Neuronal stem cell (in vitro differentiated cells): ENCODE data around the gene ABO.
"Not testable (repeated sequence)": the region's sequence is repeated elsewhere in the genome, so short reads cannot be mapped to it uniquely, and the experiment has no call there.

ENCODE experiments used
- DNase-seq: peaks from one replicate; pipeline ENCODE4 v3.0.0-alpha.2; 2013; ENCODE audit warnings: low spot score
- H2AFZ ChIP-seq: one replicate; pipeline ENCODE4 v1.6.1; 2013; ENCODE audit warnings: mild to moderate bottlenecking, low read length, inconsistent platforms
- H2AK5ac ChIP-seq: 2 replicates; pipeline ENCODE4 v1.6.1; 2013; ENCODE audit warnings: low read depth, mild to moderate bottlenecking, inconsistent platforms, low read length, moderate library complexity, mixed read lengths
- H2BK120ac ChIP-seq: 2 replicates; pipeline ENCODE4 v1.6.1; 2013; ENCODE audit warnings: low read depth, mild to moderate bottlenecking, inconsistent platforms, low read length, moderate library complexity, mixed read lengths
- H2BK12ac ChIP-seq: one replicate; pipeline ENCODE4 v1.6.1; 2013; ENCODE audit warnings: low read length, inconsistent platforms
- H2BK15ac ChIP-seq: 2 replicates; pipeline ENCODE4 v1.6.1; 2013; ENCODE audit warnings: mild to moderate bottlenecking, low read length, inconsistent platforms, mixed read lengths
- H2BK5ac ChIP-seq: one replicate; pipeline ENCODE4 v1.6.1; 2013; ENCODE audit warnings: inconsistent platforms, mild to moderate bottlenecking, low read length, moderate library complexity
- H3K14ac ChIP-seq: one replicate; pipeline ENCODE4 v1.6.1; 2013; ENCODE audit warnings: low read length, inconsistent platforms
- H3K18ac ChIP-seq: 2 replicates; pipeline ENCODE4 v1.6.1; 2013; ENCODE audit warnings: low read length, inconsistent platforms
- H3K23ac ChIP-seq: 2 replicates; pipeline ENCODE4 v1.6.1; 2013; ENCODE audit warnings: low read depth, mild to moderate bottlenecking, mixed read lengths, low read length, inconsistent platforms; ENCODE audit not compliant: poor library complexity
- H3K27ac ChIP-seq: replicated peaks from 3 replicates; pipeline ENCODE4 v1.5.1; 2013; ENCODE audit warnings: low read length, inconsistent platforms
- H3K27me3 ChIP-seq, 3 experiments: 2 replicates each; pipeline ENCODE4 v1.6.1; 2013; ENCODE audit warnings: low read length in 3 of 3, mild to moderate bottlenecking in 2 of 3, inconsistent platforms in 1 of 3, low read depth in 1 of 3, mixed read lengths in 1 of 3, moderate library complexity in 1 of 3; ENCODE audit not compliant: control insufficient read depth in 3 of 3, insufficient read depth in 3 of 3
- H3K36me3 ChIP-seq, 2 donors: replicated peaks in 1 of 2; 2 replicates each; pipeline ENCODE4 v1.6.1; 2013; ENCODE audit warnings: low read length in 2 of 2; ENCODE audit not compliant: control insufficient read depth in 2 of 2, insufficient read depth in 2 of 2
- H3K4ac ChIP-seq: 2 replicates; pipeline ENCODE4 v1.6.1; 2013; ENCODE audit warnings: inconsistent platforms, mild to moderate bottlenecking, low read length, moderate library complexity
- H3K4me1 ChIP-seq, 2 donors: 1 replicate in 1 of 2; 2 replicates in 1 of 2; pipeline ENCODE4 v1.6.1; 2013; ENCODE audit warnings: low read length in 2 of 2, low read depth in 1 of 2; ENCODE audit not compliant: control insufficient read depth in 2 of 2, insufficient read depth in 1 of 2
- H3K4me2 ChIP-seq: one replicate; pipeline ENCODE4 v1.6.1; 2013; ENCODE audit warnings: mild to moderate bottlenecking, low read length, inconsistent platforms; ENCODE audit not compliant: insufficient read depth, poor library complexity, severe bottlenecking
- H3K4me3 ChIP-seq, 2 donors: 2 replicates each; pipeline ENCODE4 v1.5.1; 2013; ENCODE audit warnings: low read length in 2 of 2, mild to moderate bottlenecking in 2 of 2, inconsistent platforms in 1 of 2, moderate library complexity in 1 of 2
- H3K79me1 ChIP-seq: one replicate; pipeline ENCODE4 v1.6.1; 2013; ENCODE audit warnings: low read depth, mild to moderate bottlenecking, inconsistent platforms, low read length, moderate library complexity
- H3K9ac ChIP-seq: one replicate; pipeline ENCODE4 v1.6.1; 2013; ENCODE audit warnings: mild to moderate bottlenecking, low read depth, low read length, inconsistent platforms; ENCODE audit not compliant: poor library complexity
- H3K9me3 ChIP-seq, 2 donors: replicated peaks in 1 of 2; 2 replicates each; pipeline versions ENCODE3 to v1.6.1; 2013; ENCODE audit warnings: low read length in 2 of 2, mild to moderate bottlenecking in 2 of 2, inconsistent platforms in 1 of 2, low read depth in 1 of 2, mixed read lengths in 1 of 2, moderate library complexity in 1 of 2; ENCODE audit not compliant: control insufficient read depth in 2 of 2, insufficient read depth in 1 of 2
- H4K8ac ChIP-seq: one replicate; pipeline ENCODE4 v1.6.1; 2013; ENCODE audit warnings: low read depth, mild to moderate bottlenecking, inconsistent platforms, low read length, moderate library complexity
- H4K91ac ChIP-seq: one replicate; pipeline ENCODE4 v1.6.1; 2013; ENCODE audit warnings: low read length, low read depth, mild to moderate bottlenecking, inconsistent platforms; ENCODE audit not compliant: poor library complexity
- WGBS, 2 donors: extraction: QIAGEN DNeasy Blood & Tissue Kit; methylation state at CpG; one replicate each; pipeline ENCODE4 v1.1.7; 2013; ENCODE audit warnings: missing lambda C conversion rate in 2 of 2, mixed read lengths in 1 of 2; ENCODE audit not compliant: insufficient read length in 2 of 2, insufficient replicate concordance in 1 of 2; ENCODE audit errors: extremely low coverage in 2 of 2; 5-methylcytosine and 5-hydroxymethylcytosine counted together

The ABO gene

GRCh38 chr9:133223159-133223756 lies 51.7 kb downstream of the ABO start:
- not testable (repeated sequence) for H3K9ac ChIP-seq, H2BK12ac ChIP-seq, H3K27ac ChIP-seq, H3K9me3 ChIP-seq, H3K4me3 ChIP-seq, H4K91ac ChIP-seq, H2AFZ ChIP-seq, H2BK120ac ChIP-seq, H3K4me1 ChIP-seq, H3K18ac ChIP-seq, H4K8ac ChIP-seq, H2BK5ac ChIP-seq, H3K79me1 ChIP-seq, H3K14ac ChIP-seq, H2AK5ac ChIP-seq, H3K4me2 ChIP-seq, DNase-seq, H3K4ac ChIP-seq, H2BK15ac ChIP-seq, H3K36me3 ChIP-seq, H3K23ac ChIP-seq
- H3K27me3 ChIP-seq = peaks cover 0 to 24% (median 2%) of the 10 kb centered on the region in 3 experiments
- no CpG with 5 or more reads among the region's 13 CpGs for WGBS, 2 donors

GRCh38 chr9:133221994-133222393 lies 53.0 kb downstream of the ABO start:
- not testable (repeated sequence) for H3K23ac ChIP-seq, H2BK12ac ChIP-seq, H3K4me2 ChIP-seq, H4K8ac ChIP-seq, H2BK120ac ChIP-seq, H3K4me1 ChIP-seq, H3K9ac ChIP-seq, H3K18ac ChIP-seq, H3K27ac ChIP-seq, DNase-seq, H3K4me3 ChIP-seq, H2BK5ac ChIP-seq, H2AK5ac ChIP-seq, H4K91ac ChIP-seq, H3K79me1 ChIP-seq, H3K4ac ChIP-seq, H3K9me3 ChIP-seq, H3K14ac ChIP-seq, H2AFZ ChIP-seq, H3K36me3 ChIP-seq, H2BK15ac ChIP-seq
- no CpG with 5 or more reads among the region's 12 CpGs for WGBS, 2 donors
- peaks cover 0 to 22% (median 2%) of the 10 kb centered on the region in 3 experiments for H3K27me3 ChIP-seq

- Histone ChIP-seq H3K14ac (no peak overlapping the region), H3K9ac (no peak overlapping the region), H3K27ac (no peak overlapping the region), H3K4me3 (no peak overlapping the region), H3K23ac (no peak overlapping the region), H3K4me2 (no peak overlapping the region), H2BK15ac (no peak overlapping the region), H3K9me3 (peaks cover 0 to 1% of the 10 kb centered on the region in 2 donors), H2AK5ac (no peak overlapping the region), H3K4me1 (peaks cover 0 to 2% of the 10 kb centered on the region in 2 donors), H3K18ac (no peak overlapping the region), H4K91ac (no peak overlapping the region), H3K4ac (no peak overlapping the region), H3K79me1 (no peaks in the 10 kb centered on the region), H3K36me3 (no peaks in the 10 kb centered on the region), H2BK5ac (no peak overlapping the region), H3K27me3 (peaks cover 0 to 19% (median 2%) of the 10 kb centered on the region in 3 experiments), H2BK120ac (no peak overlapping the region), H2BK12ac (no peak overlapping the region), H4K8ac (no peak overlapping the region), H2AFZ (no peak overlapping the region)
- no peak for DNase-seq
- WGBS, 2 donors = no CpG with 5 or more reads among the region's 12 CpGs
Observed at GRCh38 chr9:133221177-133221809, 53.7 kb downstream of the ABO start.

- H3K23ac ChIP-seq, H2BK15ac ChIP-seq, H2AFZ ChIP-seq, H3K4me3 ChIP-seq, DNase-seq, H3K4ac ChIP-seq, H4K8ac ChIP-seq, H3K4me2 ChIP-seq, H3K14ac ChIP-seq, H3K18ac ChIP-seq, H2BK12ac ChIP-seq, H3K79me1 ChIP-seq, H2BK120ac ChIP-seq, H2AK5ac ChIP-seq, H3K4me1 ChIP-seq, H2BK5ac ChIP-seq, H3K27ac ChIP-seq, H3K9me3 ChIP-seq, H4K91ac ChIP-seq, H3K9ac ChIP-seq, H3K36me3 ChIP-seq: not testable (repeated sequence)
- H3K27me3 ChIP-seq = peaks cover 0 to 16% (median 2%) of the 10 kb centered on the region in 3 experiments
- no CpG with 5 or more reads among the region's 19 CpGs for WGBS, 2 donors
Observed at GRCh38 chr9:133218049-133218975, 56.7 kb downstream of the ABO start.
